Measurements from ENCODE around the gene BICD2. TPM values are rescaled to one million over a fixed set of nuclear protein-coding genes. Genes with fewer than 3 reads are reported as not detected.

Gene BICD2
- total RNA-seq, 1 donor from 2014 or later, result 52.5 TPM

DNA sequence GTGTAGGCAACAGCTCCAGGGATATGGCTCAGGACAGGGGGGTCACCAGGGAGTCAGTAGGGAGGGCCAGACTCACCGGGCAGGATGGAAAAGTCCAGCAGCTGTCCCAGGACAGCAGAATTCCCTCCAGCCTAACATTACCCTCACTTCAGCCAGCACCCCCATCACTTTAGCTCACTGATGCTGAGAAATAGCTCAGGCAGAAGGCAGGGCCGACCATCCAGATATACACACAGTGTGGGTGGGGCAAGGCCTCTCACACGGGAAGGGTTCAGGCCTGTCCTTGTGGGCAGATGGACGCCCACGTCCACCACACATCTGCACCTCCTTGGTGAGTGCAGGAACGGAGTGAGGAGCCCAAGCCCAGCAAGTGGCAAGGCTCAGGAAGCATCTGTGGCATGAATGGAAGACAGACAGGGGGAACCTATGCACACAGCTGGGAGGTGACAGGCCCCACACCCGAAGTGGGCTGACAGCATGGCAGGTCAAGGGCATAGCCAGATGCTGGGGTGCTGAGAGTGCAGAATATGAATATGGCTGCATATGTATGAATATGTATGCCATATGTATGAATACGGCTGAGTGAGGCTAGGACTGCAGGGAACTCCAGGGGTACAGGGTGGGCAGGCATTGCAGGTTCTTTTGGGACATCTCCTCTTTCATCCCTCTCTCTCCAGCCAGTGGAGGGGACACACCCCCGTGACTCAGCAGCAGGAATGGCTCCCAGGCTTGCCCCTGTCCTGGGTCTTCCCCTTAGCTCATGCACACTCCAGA lies 17.0 kb downstream of the BICD2 start:
- DNase-seq (ENCODE audit: low spot score), result no peak

DNA sequence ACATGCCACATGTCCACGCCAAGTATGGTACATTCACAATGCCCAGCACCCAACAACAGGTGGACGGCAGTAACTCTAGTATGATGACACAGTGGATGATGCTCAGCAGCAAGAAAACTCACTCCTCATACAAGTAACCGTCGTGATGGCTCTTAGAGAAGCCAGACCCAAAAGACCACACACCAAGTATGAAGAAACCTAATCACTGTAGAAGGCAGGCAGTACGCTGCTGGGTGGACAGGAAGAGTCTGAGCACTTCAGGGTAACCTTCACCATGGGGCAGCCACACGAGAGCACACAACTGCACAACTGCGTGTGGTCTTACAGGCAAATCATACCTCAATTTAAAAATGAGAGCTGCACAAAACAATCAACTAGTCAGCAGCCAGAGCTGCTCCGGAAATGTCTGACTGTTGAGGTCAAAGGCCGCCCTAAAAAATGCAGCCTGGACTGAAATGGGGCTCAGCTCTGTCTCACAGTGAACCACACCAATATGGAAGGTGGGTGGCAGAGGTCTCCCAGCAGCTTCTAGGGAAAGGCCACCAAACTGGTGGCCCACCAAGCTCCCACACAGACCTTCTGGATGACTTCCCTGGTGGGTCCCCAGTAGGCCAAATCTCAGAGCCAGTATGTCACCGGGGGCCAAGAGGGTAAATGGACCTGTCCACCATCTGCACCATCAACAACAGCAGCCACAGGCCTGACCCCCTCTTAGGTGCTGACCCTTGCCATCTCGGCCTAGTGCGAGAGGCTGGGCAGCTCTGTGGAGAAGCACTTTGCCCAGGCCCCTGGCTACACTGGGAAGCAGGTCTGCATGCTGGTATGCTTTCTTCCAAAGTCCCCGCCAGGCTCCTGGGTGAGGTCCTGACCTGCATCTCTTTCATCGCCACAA lies 17.8 kb downstream of the BICD2 start:
- DNase-seq (ENCODE audit: low spot score), result no peak

GRCh38 chr9:92745881-92746280 lies 18.8 kb downstream of the BICD2 start:
- DNase-seq (ENCODE audit: low spot score), result no peak

GRCh38 chr9:92745331-92745730 lies 19.3 kb downstream of the BICD2 start:
- DNase-seq (ENCODE audit: low spot score), result no peak

GRCh38 chr9:92740969-92741368 lies 23.7 kb downstream of the BICD2 start:
- no peak for DNase-seq (ENCODE audit: low spot score)

DNA sequence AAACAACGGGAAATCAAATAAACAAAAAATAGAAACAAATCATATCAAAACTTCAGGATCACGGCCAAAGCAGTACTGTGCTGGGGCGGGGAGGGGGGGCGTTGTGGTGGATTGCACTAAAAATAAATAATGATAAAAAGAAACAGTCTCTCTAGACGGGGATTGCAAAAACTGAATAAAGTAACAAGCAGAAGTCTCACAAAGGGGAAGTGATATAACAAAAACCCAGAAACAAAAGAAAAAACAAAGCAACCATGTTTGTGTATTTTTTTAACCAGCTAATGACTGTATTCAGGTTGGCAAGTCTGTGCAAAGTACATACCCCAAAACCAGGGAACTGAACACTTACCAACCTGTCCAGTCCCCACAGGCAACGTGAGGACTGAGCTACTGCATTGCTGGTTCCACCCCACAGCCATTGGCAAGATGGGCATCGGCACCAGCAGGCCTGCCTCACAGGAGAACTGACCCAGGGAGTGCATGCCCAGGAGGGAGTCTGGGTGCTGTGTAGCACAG lies 24.1 kb downstream of the BICD2 start:
- no peak for DNase-seq (ENCODE audit: low spot score)

GRCh38 chr9:92740009-92740408 lies 24.6 kb downstream of the BICD2 start:
- DNase-seq (ENCODE audit: low spot score), result peak; percentile 37

- no peak for DNase-seq (ENCODE audit: low spot score)
Measured at GRCh38 chr9:92739346-92739970, 25.2 kb downstream of the BICD2 start.

DNA sequence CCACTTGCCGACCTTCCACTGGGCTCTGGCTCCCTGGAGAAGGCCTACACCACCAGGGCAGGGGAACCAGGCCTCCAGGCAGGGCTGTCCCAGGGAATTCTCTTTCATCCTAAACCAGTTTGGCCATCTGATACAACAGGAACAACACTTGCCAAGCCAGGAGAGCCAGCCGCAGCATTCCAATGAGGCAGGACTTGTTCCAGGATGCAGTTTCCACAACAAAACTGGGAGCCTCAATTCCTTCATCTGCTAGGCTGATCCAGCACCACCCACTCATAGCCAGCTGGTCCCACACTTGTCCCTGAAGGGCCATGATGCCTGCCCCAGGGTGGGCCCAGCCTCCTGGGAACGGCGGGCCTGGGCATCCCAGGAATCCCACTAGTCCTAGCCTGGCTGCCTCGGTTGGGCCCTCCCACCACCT lies 26.0 kb downstream of the BICD2 start:
- DNase-seq (ENCODE audit: low spot score), result no peak

DNA sequence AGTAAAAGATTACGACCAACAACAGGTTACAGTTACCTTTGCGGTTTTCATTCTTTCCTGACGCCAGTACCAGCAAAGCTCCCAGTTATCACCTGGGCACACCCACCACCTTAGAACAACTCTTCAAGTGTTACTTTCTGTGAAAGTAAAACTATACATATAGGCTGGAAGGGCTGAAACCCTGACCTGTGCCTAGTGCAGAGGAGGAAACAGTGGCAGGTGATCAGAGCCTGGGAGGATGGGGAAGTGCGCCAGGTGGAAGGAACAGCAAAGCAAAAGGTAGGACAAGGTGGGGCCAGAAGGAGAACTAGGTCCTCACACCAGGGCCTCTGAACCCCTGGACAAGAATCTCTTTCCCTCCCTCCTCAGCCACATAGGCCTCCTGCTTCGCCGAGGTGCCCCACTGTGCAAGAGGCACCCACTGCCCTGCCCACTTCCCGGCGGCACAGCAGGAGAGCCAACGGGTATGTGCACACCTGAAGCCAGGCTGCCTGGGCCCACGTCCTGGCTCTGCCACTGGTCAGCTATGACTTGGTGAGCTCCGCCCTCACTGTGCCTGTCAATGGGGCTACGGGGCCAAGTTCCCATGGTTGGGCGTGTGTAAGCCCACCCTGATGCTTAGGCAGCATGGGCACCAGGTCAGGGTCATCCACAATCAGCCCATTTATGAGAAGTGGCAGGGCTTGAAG lies 26.9 kb downstream of the BICD2 start:
- DNase-seq (ENCODE audit: low spot score), result no peak

DNA sequence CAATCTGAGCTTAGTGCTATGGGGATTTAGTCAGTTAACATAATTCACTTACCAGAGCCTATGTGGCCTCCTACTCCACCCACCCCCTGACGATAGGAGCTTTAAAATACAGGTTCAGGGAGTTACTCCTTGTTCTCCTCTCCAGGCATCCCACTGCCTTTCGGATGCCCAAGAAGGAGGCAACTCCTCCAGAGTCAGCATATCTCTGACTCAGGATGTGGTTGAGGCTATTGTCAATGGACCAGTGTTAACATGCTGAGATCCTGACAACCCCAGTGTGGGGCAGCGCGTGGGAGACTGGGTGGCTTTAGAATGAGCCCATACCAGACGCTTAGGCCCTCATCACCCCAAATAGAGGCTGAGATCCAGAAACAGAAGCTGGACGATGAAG lies 27.4 kb downstream of the BICD2 start:
- DNase-seq (ENCODE audit: low spot score), result no peak

DNA sequence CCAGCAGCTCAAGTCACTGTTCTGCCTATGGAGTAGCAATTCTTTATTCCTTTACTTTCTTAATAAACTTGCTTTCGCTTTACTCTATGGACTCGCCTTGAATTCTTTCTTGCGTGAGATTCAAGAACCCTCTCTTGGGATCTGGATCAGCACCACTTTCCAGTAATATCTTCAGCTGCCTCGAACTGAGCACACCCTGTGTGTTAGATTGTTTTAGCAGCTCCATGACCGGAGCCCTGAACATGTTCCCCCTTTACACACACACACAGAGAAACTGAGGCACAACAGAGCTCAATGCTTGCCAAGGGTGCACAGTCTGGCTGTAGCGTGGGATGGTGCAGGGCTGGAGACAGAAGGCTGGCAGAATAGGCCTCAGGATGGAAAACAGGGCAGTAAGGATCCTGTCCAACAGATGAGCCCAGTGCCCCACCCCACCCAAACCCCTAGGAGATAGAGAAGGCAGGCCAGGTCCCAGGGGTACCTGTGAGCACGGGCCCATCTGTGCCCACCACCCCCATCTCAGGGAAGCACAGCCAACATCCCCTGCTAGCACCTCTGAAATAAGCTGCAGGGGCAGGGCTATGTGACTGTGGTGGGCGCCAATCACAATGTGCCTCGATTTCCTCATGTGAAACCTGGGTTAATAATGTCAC lies 27.9 kb downstream of the BICD2 start:
- no peak for DNase-seq (ENCODE audit: low spot score)

DNA sequence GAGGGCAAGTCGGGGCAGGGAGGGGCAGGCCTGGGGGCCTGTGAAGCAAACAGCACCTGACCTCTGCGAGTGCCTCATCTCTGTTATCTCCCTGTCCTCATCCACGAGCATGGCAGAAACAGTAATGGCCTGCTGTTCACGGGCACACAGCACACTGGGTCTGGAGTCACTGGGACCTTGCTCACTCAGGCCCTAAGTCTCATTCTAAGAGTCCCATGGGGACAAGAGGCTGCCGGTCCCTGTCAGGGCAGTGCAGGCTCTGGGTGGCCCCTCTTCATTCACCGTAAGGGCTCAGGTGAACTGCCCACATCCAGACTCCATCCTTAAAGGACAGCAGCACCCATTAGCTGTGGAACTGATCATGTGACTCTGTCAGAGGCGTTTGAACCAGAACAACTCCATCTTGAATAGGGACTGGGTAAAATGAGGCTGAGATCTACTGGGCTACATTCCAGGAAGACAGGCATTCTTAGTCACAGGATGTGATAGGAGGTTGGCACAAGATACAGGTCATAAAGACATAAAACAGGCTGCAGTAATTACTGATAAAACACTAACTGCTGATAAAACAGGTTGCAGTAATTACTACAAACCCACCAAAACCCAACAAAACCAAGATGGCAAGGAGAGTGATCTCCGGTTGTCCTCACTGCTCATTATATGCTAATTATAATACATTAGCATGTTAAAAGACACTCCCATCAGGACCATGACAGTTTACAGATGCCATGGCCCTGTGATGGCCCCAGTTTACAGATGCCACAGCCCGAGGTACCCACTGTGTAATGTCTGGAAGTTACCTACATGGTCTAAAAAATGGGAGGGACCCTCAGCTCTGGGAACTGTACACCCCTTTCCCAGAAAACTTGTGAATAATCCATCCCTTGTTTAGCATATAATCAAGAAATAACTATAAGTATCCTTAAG lies 28.7 kb downstream of the BICD2 start:
- DNase-seq (ENCODE audit: low spot score), result no peak

DNA sequence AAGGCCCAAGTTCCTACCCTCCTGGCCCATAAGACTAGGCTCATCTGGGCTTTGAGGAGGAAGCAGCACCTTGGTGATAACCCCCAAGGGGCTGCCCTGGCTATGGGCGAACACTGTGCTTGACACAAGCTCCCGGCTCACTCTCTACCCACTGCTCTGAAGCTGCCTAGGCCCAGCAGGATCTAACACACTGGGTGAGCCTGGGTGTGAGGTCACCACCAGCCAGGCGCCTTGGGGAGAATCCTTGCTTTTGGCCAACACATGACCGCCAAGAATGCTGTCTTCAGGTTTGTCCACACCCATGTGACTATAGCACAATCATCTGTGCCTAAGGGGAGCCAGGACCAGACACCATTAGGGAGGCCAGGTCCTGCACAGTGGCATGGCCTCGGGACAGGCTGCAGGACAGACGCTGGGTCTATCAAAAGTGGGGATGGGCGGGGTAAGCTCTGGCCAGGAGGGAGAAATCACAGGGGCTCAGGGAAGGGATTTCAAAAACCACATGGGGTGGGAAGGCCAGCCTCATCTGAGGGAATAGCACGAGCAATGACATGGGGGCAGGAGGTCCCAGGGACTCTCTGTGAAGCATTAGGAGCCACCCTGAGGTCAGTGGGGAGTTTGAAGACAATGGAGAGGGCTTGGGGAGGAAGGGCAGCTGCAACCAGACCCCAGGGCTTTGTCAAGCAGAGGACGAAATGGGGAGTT lies 29.6 kb downstream of the BICD2 start:
- no peak for DNase-seq (ENCODE audit: low spot score)

DNA sequence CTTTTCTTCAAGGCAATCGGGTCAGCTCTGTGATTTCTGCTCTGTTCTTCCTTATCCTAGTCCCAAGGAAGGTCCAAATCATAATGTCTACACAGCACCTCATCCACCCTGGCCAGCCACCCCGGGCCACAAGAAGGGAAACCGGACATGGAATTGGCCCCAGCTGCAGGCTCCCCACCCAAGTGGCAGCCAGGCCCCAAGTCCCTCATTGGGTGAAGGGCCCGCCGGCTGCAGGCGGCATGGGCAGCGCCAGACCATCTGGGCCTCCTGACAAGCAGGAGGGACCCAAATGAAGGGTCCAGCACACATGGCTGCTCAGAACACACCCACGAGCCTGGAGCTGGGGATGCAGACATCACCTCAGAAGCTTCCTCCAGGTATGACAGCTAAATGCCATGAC lies 33.7 kb downstream of the BICD2 start:
- DNase-seq (ENCODE audit: low spot score), result no peak

DNA sequence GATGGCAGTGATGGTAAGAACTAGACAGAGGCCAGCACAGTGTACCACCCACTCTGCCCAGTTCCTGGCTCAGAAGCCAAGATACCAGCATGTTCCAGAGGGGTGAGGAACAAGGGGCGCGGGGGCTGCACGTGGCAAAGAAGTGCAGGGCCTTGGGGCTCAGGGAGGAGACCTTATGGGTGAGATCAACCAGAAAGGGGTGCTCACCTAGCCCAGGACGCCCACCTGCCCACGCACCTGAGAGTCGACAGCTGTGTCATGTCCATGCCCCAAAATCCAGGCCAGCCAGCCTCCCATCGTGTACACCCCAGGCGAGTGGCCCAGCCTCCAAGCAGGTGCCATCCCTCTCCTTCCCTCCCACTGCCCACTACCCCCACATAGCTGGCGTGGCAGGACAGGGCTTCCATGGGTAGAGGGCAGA lies 34.9 kb downstream of the BICD2 start:
- DNase-seq (ENCODE audit: low spot score), result no peak

- DNase-seq (ENCODE audit: low spot score), result no peak
Measured at GRCh38 chr9:92728831-92729734, 35.5 kb downstream of the BICD2 start.
